GM12873 (cell line): ENCODE results near the gene SHPK.

Source experiments
- CTCF ChIP-seq: IDR thresholded peaks from 2 replicates; pipeline ENCODE4 v1.5.1; 2012; ENCODE audit warnings: low read depth, mild to moderate bottlenecking, moderate library complexity, low read length, control low read depth; ENCODE audit not compliant: insufficient read depth; ENCODE audit errors: missing control alignments

The SHPK gene

GRCh38 chr17:3565143-3565542 is 70.9 kb downstream of the SHPK start:
- TF ChIP-seq CTCF = no peak

- TF ChIP-seq CTCF = no peak
These were observed 76.8 kb downstream of the SHPK start for GRCh38 chr17:3559270-3559645.

- no peak for TF ChIP-seq CTCF
These were observed 77.3 kb downstream of the SHPK start for GRCh38 chr17:3558603-3559269.
